AG04449 (cell line): ENCODE results near the gene UBA1.

Experiments
- CTCF ChIA-PET: fragments of 350-600 bp; formaldehyde crosslinking; extraction: SDS; loops from one replicate; lab custom pipeline; 2021; ENCODE audit warnings: antibody characterized with exemption; lab: Yijun Ruan, JAX
- POLR2A ChIA-PET: fragments of 400-600, 350-600 bp; formaldehyde crosslinking; extraction: SDS; loops from one replicate; lab custom pipeline; 2020; ENCODE audit warnings: antibody characterized with exemption, inconsistent platforms; lab: Yijun Ruan, JAX
- DNase-seq: peaks from one replicate; pipeline ENCODE4 v3.0.0-alpha.2; 2010; ENCODE audit warnings: low read depth, low spot score
- H3K4me3 ChIP-seq: 2 replicates; pipeline ENCODE4 v1.5.1; 2011; ENCODE audit warnings: low read depth, mild to moderate bottlenecking, control low read depth, low read length
- TF ChIP-seq, protein P1 (sequence below): IDR thresholded peaks from one replicate; pipeline ENCODE4 v1.5.1; 2011; ENCODE audit warnings: mild to moderate bottlenecking, moderate library complexity, low read length, control low read depth, inconsistent platforms; ENCODE audit not compliant: insufficient read depth; ENCODE audit errors: missing control alignments

UBA1 gene

DNA sequence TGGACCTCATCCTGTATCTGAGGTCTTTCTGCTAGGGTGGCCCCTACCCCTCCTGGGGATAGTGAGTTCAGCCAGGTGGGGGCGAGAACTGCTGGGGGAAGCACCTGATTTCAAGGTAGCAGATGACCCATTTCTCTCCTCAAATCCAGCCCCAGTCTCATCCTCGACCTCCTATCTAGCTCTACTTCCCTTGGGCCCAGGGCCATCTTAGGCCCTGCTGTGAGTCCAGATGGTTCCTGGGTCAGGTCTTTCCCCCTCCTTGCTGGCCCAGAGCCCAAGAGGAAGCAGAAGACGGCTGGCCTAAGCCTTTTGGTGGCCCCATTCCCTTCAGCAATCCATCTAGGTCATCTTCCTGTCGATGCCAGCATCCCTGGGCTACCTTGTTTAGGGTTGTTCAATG lies 28.1 kb downstream of the UBA1 start:
- POLR2A ChIA-PET: interaction anchor here (1.5 kb wide), 1 partner anchor 11 kb away, joined by 5 read pairs; the partner anchor contains the start of gene USP11
- no peak for DNase-seq
- no peak overlapping the region for H3K4me3 ChIP-seq
- CTCF ChIA-PET: no interaction called here
- TF ChIP-seq, protein P1, sequence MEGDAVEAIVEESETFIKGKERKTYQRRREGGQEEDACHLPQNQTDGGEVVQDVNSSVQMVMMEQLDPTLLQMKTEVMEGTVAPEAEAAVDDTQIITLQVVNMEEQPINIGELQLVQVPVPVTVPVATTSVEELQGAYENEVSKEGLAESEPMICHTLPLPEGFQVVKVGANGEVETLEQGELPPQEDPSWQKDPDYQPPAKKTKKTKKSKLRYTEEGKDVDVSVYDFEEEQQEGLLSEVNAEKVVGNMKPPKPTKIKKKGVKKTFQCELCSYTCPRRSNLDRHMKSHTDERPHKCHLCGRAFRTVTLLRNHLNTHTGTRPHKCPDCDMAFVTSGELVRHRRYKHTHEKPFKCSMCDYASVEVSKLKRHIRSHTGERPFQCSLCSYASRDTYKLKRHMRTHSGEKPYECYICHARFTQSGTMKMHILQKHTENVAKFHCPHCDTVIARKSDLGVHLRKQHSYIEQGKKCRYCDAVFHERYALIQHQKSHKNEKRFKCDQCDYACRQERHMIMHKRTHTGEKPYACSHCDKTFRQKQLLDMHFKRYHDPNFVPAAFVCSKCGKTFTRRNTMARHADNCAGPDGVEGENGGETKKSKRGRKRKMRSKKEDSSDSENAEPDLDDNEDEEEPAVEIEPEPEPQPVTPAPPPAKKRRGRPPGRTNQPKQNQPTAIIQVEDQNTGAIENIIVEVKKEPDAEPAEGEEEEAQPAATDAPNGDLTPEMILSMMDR: no peak

GRCh38 chrX:47222751-47223350 lies 29.2 kb downstream of the UBA1 start:
- ChIA-PET CTCF (no interaction called here), POLR2A (interaction anchor here (1.5 kb wide), 1 partner anchor 10 kb away, joined by 5 read pairs; the partner anchor contains the start of gene USP11)
- no peak overlapping the region for H3K4me3 ChIP-seq
- no peak for DNase-seq
- TF ChIP-seq, protein P1: no peak

GRCh38 chrX:47223476-47224250 lies 30.0 kb downstream of the UBA1 start:
- ChIA-PET POLR2A (no interaction called here), CTCF (no interaction called here)
- DNase-seq: no peak
- no peak overlapping the region for H3K4me3 ChIP-seq
- TF ChIP-seq, protein P1: no peak

GRCh38 chrX:47224266-47224895 lies 30.8 kb downstream of the UBA1 start:
- DNase-seq: no peak
- TF ChIP-seq, protein P1: no peak
- H3K4me3 ChIP-seq: no peak overlapping the region
- ChIA-PET POLR2A (no interaction called here), CTCF (no interaction called here)

DNA sequence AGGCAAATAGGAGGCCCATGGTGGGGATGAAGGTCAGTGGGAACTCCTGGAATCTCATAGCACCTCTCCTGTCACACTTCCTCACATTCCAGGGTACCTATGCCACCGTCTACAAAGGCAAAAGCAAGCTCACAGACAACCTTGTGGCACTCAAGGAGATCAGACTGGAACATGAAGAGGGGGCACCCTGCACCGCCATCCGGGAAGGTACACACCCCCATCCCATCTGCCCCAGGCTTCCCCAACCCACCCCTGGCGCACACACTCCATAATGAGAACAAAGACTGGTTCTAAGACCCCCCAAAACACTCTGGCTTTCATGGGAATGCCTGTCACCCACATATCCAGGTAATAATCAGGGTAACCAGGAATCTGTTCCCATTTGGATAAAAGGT lies 31.3 kb downstream of the UBA1 start:
- TF ChIP-seq, protein P1: no peak
- H3K4me3 ChIP-seq: no peak overlapping the region
- POLR2A ChIA-PET: no interaction called here
- CTCF ChIA-PET: no interaction called here
- no peak for DNase-seq

GRCh38 chrX:47226071-47226470 lies 32.4 kb downstream of the UBA1 start:
- POLR2A ChIA-PET: no interaction called here
- TF ChIP-seq, protein P1: no peak
- CTCF ChIA-PET: no interaction called here
- DNase-seq: no peak
- H3K4me3 ChIP-seq: no peak overlapping the region
